IMR-90 (cell line): ENCODE measurements around the gene RHBDL1. TPM values are rescaled to one million over a fixed set of nuclear protein-coding genes. Genes with fewer than 3 reads are reported as not detected.

Experiments
- ATAC-seq: fragments of 200-7000 bp; cut with Tn5 transposase; 2 replicates; pipeline ENCODE4 v1.9.1; 2020; ENCODE audit warnings: low read depth, mild to moderate bottlenecking, moderate library complexity
- BruUV-seq: library from RNA; stranded (reverse); fragments of 400-500 nt; replicated peaks from 2 replicates; lab custom pipeline; 2021; lab: Mats Ljungman, UMichigan
- CTCF ChIA-PET: fragments of 300-600 bp; formaldehyde crosslinking; extraction: SDS; loops from one replicate; lab custom pipeline; 2021; ENCODE audit warnings: antibody characterized with exemption; lab: Yijun Ruan, JAX
- POLR2A ChIA-PET: fragments of 300-600 bp; sonication (Branson Sonifier 250); formaldehyde crosslinking; loops from one replicate; lab custom pipeline; 2022; ENCODE audit warnings: antibody characterized with exemption; ENCODE audit not compliant: unreplicated experiment; lab: Charles Lee
- DNase-seq: peaks from one replicate; pipeline ENCODE4 v3.0.0; 2013
- H2AFZ ChIP-seq: replicated peaks from 2 replicates; pipeline ENCODE3; 2013; ENCODE audit warnings: low read length, mild to moderate bottlenecking; ENCODE audit not compliant: poor library complexity
- H2AK5ac ChIP-seq: 2 replicates; pipeline ENCODE4 v1.6.1; 2013; ENCODE audit warnings: low read depth, low read length, inconsistent platforms
- H2AK9ac ChIP-seq: replicated peaks from 2 replicates; pipeline ENCODE3; 2013; ENCODE audit warnings: mild to moderate bottlenecking, low read depth, low read length, moderate library complexity; ENCODE audit not compliant: poor library complexity
- H2BK120ac ChIP-seq: 2 replicates; pipeline ENCODE4 v1.6.1; 2013; ENCODE audit warnings: low read depth, low read length, inconsistent platforms
- H2BK15ac ChIP-seq: 3 replicates; pipeline ENCODE4 v1.6.1; 2013; ENCODE audit warnings: low read depth, low read length, inconsistent platforms
- H2BK20ac ChIP-seq: 2 replicates; pipeline ENCODE4 v1.6.1; 2013; ENCODE audit warnings: low read depth, mild to moderate bottlenecking, inconsistent platforms, low read length, moderate library complexity
- H2BK5ac ChIP-seq: 2 replicates; pipeline ENCODE4 v1.6.1; 2013; ENCODE audit warnings: mild to moderate bottlenecking, low read depth, low read length, inconsistent platforms; ENCODE audit not compliant: poor library complexity, severe bottlenecking
- H3K14ac ChIP-seq: replicated peaks from 2 replicates; pipeline ENCODE4 v1.6.1; 2013; ENCODE audit warnings: low read depth, low read length, inconsistent platforms
- H3K18ac ChIP-seq: 2 replicates; pipeline ENCODE4 v1.6.1; 2013; ENCODE audit warnings: low read depth, low read length, control low read depth
- H3K23ac ChIP-seq: 2 replicates; pipeline ENCODE4 v1.6.1; 2013; ENCODE audit warnings: low read depth, low read length, inconsistent platforms
- H3K27ac ChIP-seq: 2 replicates; pipeline ENCODE4 v1.5.1; 2013; ENCODE audit warnings: mild to moderate bottlenecking, control low read depth, low read length; ENCODE audit not compliant: insufficient read depth
- H3K27me3 ChIP-seq: 2 replicates; pipeline ENCODE4 v1.6.1; 2013; ENCODE audit warnings: low read length; ENCODE audit not compliant: control insufficient read depth, insufficient read depth
- H3K36me3 ChIP-seq: 2 replicates; pipeline ENCODE4 v1.6.1; 2013; ENCODE audit warnings: low read length, mixed read lengths; ENCODE audit not compliant: control insufficient read depth, insufficient read depth
- H3K4ac ChIP-seq: 2 replicates; pipeline ENCODE4 v1.6.1; 2013; ENCODE audit warnings: low read depth, low read length, inconsistent platforms
- H3K4me1 ChIP-seq: 2 replicates; pipeline ENCODE4 v1.6.1; 2013; ENCODE audit warnings: low read length, mixed read lengths; ENCODE audit not compliant: control insufficient read depth, insufficient read depth
- H3K4me2 ChIP-seq: 2 replicates; pipeline ENCODE4 v1.6.1; 2013; ENCODE audit warnings: low read depth, mild to moderate bottlenecking, control low read depth, low read length, moderate library complexity
- H3K4me3 ChIP-seq: 2 replicates; pipeline ENCODE4 v1.5.1; 2013; ENCODE audit warnings: low read depth, mild to moderate bottlenecking, control low read depth, low read length, moderate library complexity; ENCODE audit not compliant: insufficient read depth
- H3K56ac ChIP-seq: 2 replicates; pipeline ENCODE4 v1.6.1; 2013; ENCODE audit warnings: low read length, inconsistent platforms; ENCODE audit not compliant: insufficient read depth; ENCODE audit errors: extremely low read depth
- H3K79me1 ChIP-seq, 2 experiments: 2 replicates each; pipeline ENCODE4 v1.6.1; 2013; ENCODE audit warnings: low read length in 2 of 2, inconsistent platforms in 1 of 2, low read depth in 1 of 2
- H3K9ac ChIP-seq: 2 replicates; pipeline ENCODE4 v1.6.1; 2013; ENCODE audit warnings: low read depth, low read length, control low read depth
- H3K9me1 ChIP-seq: 2 replicates; pipeline ENCODE4 v1.6.1; 2013; ENCODE audit warnings: low read length, inconsistent platforms; ENCODE audit not compliant: insufficient read depth
- H3K9me3 ChIP-seq: 2 replicates; pipeline ENCODE4 v1.6.1; 2013; ENCODE audit warnings: low read length; ENCODE audit not compliant: control insufficient read depth, insufficient read depth
- H4K20me1 ChIP-seq: 2 replicates; pipeline ENCODE4 v1.6.1; 2013; ENCODE audit warnings: low read length, inconsistent platforms; ENCODE audit not compliant: insufficient read depth
- H4K5ac ChIP-seq: 2 replicates; pipeline ENCODE4 v1.6.1; 2013; ENCODE audit warnings: mild to moderate bottlenecking, low read depth, low read length, control low read depth
- H4K8ac ChIP-seq, 2 experiments: 2 replicates each; pipeline ENCODE4 v1.6.1; 2013; ENCODE audit warnings: low read depth in 2 of 2, low read length in 2 of 2, control low read depth in 1 of 2, inconsistent platforms in 1 of 2
- H4K91ac ChIP-seq: 2 replicates; pipeline ENCODE4 v1.6.1; 2013; ENCODE audit warnings: low read depth, low read length, inconsistent platforms; ENCODE audit not compliant: insufficient read depth
- BHLHE40 ChIP-seq: fragments of 150-350 bp; IDR thresholded peaks from 2 replicates; pipeline ENCODE4 v1.6.1; 2016; ENCODE audit warnings: mild to moderate bottlenecking, low read depth, low read length
- CEBPB ChIP-seq: IDR thresholded peaks from 2 replicates; pipeline ENCODE4 v1.6.1; 2012; ENCODE audit warnings: low read depth, low read length, improper control_type of control experiment
- CTCF ChIP-seq: conservative IDR thresholded peaks from 2 replicates; pipeline ENCODE4 v1.5.1; 2012; ENCODE audit warnings: mild to moderate bottlenecking, low read depth, low read length, improper control_type of control experiment
- ELK1 ChIP-seq: fragments of 150-350 bp; IDR thresholded peaks from 2 replicates; pipeline ENCODE4 v1.6.1; 2016; ENCODE audit warnings: low read depth, mild to moderate bottlenecking, low read length, moderate library complexity, borderline replicate concordance
- FOS ChIP-seq: fragments of 150-350 bp; IDR thresholded peaks from 2 replicates; pipeline ENCODE4 v1.6.1; 2016; ENCODE audit warnings: low read depth, low read length
- MXI1 ChIP-seq: IDR thresholded peaks from 2 replicates; pipeline ENCODE4 v1.6.1; 2012; ENCODE audit warnings: low read depth, mild to moderate bottlenecking, low read length, moderate library complexity, borderline replicate concordance
- RAD21 ChIP-seq: IDR thresholded peaks from 2 replicates; pipeline ENCODE4 v1.6.1; 2012; ENCODE audit warnings: low read length, improper control_type of control experiment
- RCOR1 ChIP-seq: IDR thresholded peaks from 2 replicates; pipeline ENCODE4 v1.6.1; 2012; ENCODE audit warnings: mild to moderate bottlenecking, low read length, improper control_type of control experiment; ENCODE audit not compliant: insufficient replicate concordance
- RFX5 ChIP-seq: IDR thresholded peaks from 2 replicates; pipeline ENCODE4 v1.8.0; 2012; ENCODE audit warnings: low read depth, mild to moderate bottlenecking, low read length, moderate library complexity
- SMC3 ChIP-seq: fragments of 150-350 bp; IDR thresholded peaks from 2 replicates; pipeline ENCODE4 v1.6.1; 2016; ENCODE audit warnings: low read depth, mild to moderate bottlenecking, antibody characterized with exemption, low read length, moderate library complexity
- WGBS, 2 experiments: methylation state at CpG; one replicate each; pipeline versions ENCODE4 v1.1.5 to v1.1.7; 2013; ENCODE audit warnings: missing lambda C conversion rate in 2 of 2; ENCODE audit not compliant: insufficient read length in 1 of 2; ENCODE audit errors: extremely low coverage in 2 of 2; 5-methylcytosine and 5-hydroxymethylcytosine counted together
- dilution Hi-C: fragments of 300-500 bp; cut with HindIII; formaldehyde crosslinking; loops from one replicate; pipeline ENCODE4 v1.14.3; 2018; ENCODE audit warnings: low sequenced_read_pairs; ENCODE audit not compliant: unreplicated experiment
- in situ Hi-C: fragments of 300-500 bp; cut with MboI; formaldehyde crosslinking; loops from 3 replicates; pipeline ENCODE4 v1.14.3; 2019; ENCODE audit warnings: low sequenced_read_pairs, inconsistent platforms, mixed read lengths
- intact Hi-C: fragments of 100-400 bp; cut with micrococcal nuclease; formaldehyde crosslinking; loops from 2 replicates; pipeline ENCODE4 v1.10.0; 2022
- polyA plus RNA-seq, 3 experiments: library from polyadenylated mRNA; depleted of rRNA; stranded (reverse); fragments of >200 nt; gene quantifications; 2 replicates each; pipeline ENCODE4 v1.2.3, GENCODE V29; 2012; ENCODE audit warnings: low replicate concordance in 1 of 3
- total RNA-seq: library from RNA; depleted of rRNA; stranded (reverse); fragments of >200 nt; gene quantifications from 2 replicates; pipeline ENCODE4 v1.2.3, GENCODE V29; 2012

The RHBDL1 gene
- total and polyA plus RNA-seq, 2 of the 4 experiments (the other 2 are of a cell fraction): 0.72 to 4.1 TPM

GRCh38 chr16:716768-717325, 41.4 kb downstream of the RHBDL1 start:
- no peak overlapping the region for H3K27ac ChIP-seq
- H3K23ac ChIP-seq: no peak overlapping the region
- no peak overlapping the region for H3K4me2 ChIP-seq
- dilution Hi-C loops (no loop called here), intact Hi-C loops (no loop called here), in situ Hi-C loops (loop anchor here (25.0 kb wide), 1 partner anchor 345 kb away; the partner anchor contains the start of gene SSTR5)
- H2AFZ ChIP-seq: no peak overlapping the region
- H3K14ac ChIP-seq: no peak overlapping the region
- no peak overlapping the region for H2BK20ac ChIP-seq
- DNase-seq: no peak
- POLR2A ChIA-PET: no interaction called here
- H4K91ac ChIP-seq: no peak overlapping the region
- peaks cover 13 to 23% of the 10 kb centered on the region in 2 experiments for H3K79me1 ChIP-seq
- H3K36me3 ChIP-seq: no peaks in the 10 kb centered on the region
- H2BK5ac ChIP-seq: no peak overlapping the region
- BruUV-seq: no TSS peak
- peaks cover 20% of the 10 kb centered on the region for H3K4me1 ChIP-seq
- no peak overlapping the region for H3K18ac ChIP-seq
- no peaks in the 10 kb centered on the region for H3K27me3 ChIP-seq
- no peak overlapping the region for H3K9ac ChIP-seq
- H2AK5ac ChIP-seq: no peak overlapping the region; the same call in 1 of the 2 replicates
- no peak overlapping the region for H2AK9ac ChIP-seq
- WGBS, 2 experiments: 94% methylated on average over 13 of the region's 29 CpGs; no CpG with 5 or more reads in 1 of the 2 experiments
- no peak overlapping the region for H2BK15ac ChIP-seq
- no peaks in the 10 kb centered on the region for H3K9me3 ChIP-seq
- no peak for ATAC-seq
- CTCF ChIA-PET: no interaction called here
- no peak overlapping the region for H4K8ac ChIP-seq
- H4K5ac ChIP-seq: no peak overlapping the region
- peaks cover 7% of the 10 kb centered on the region for H4K20me1 ChIP-seq
- TF ChIP-seq RFX5 (no peak), RCOR1 (no peak), SMC3 (no peak), FOS (no peak), BHLHE40 (no peak), ELK1 (no peak), CEBPB (no peak), MXI1 (no peak), RAD21 (no peak), CTCF (no peak)
- no peak overlapping the region for H2BK120ac ChIP-seq
- H3K9me1 ChIP-seq: no peaks in the 10 kb centered on the region
- H3K56ac ChIP-seq: no peak overlapping the region
- no peak overlapping the region for H3K4ac ChIP-seq
- no peak overlapping the region for H3K4me3 ChIP-seq
